ENCODE data around the gene RFX8. TPM values are rescaled to one million over a fixed set of nuclear protein-coding genes. Genes with fewer than 3 reads are reported as not detected.

The RFX8 gene
- total and polyA plus RNA-seq, 9 of the 15 experiments (the other 6 are each of a cell fraction or from before 2014, with no cell fraction given): not detected

DNA sequence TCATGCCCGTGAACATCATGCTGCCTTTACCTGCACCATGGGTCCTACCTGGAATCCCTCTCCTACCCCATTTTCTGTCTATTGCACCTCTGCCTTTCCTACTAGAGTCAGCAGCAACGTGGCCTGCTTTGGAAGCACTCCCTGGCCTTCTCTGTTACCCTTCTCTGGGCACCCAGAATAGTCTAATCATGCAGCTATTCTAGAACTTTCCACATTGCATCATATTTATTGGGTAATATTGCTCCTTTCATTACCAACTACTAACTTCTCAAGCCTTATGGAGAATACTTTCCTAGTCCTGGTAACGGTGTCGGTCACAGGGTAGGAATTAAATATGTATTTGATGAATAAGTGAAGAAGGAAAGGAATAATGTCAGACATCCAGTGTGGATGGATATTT, 54.3 kb downstream of the RFX8 start:
- Histone ChIP-seq H3K9me3 (replicated peaks; ENCODE audit: control insufficient read depth, insufficient read depth, low read depth, low read length) (no peaks in the 10 kb centered on the region), H4K20me1 (replicated peaks; ENCODE audit: control insufficient read depth, insufficient read depth, low read length) (no peaks in the 10 kb centered on the region), H3K27me3 (ENCODE audit: control insufficient read depth in 2 of 2, insufficient read depth in 2 of 2, low read length in 2 of 2) (peaks cover 5 to 31% of the 10 kb centered on the region in 2 experiments), H3K4me3 (no peak overlapping the region), H3K79me2 (ENCODE audit: control insufficient read depth, insufficient read depth, low read length) (no peaks in the 10 kb centered on the region), H3K9ac (ENCODE audit: insufficient read depth in 1 of 2, low read depth in 2 of 2, low read length in 2 of 2) (no peak overlapping the region), H3K4me1 (replicated peaks in 1 of 2; ENCODE audit: control insufficient read depth in 2 of 2, insufficient read depth in 2 of 2, low read length in 2 of 2) (no peaks in the 10 kb centered on the region), H3K27ac (ENCODE audit: extremely low read depth, low read depth, low read length) (no peak overlapping the region), H3K36me3 (ENCODE audit: control insufficient read depth, insufficient read depth, low read length) (no peaks in the 10 kb centered on the region), H2AFZ (ENCODE audit: low read depth, low read length) (no peak overlapping the region), H3K9me1 (ENCODE audit: control insufficient read depth, insufficient read depth, low read length) (no peaks in the 10 kb centered on the region), H3K4me2 (ENCODE audit: insufficient read depth, low read length) (no peak overlapping the region)
- intact Hi-C loops (cut with micrococcal nuclease) (no loop called here), in situ Hi-C loops (cut with MboI) (no loop called here)
- FAIRE-seq (no peak), ATAC-seq (no peak), DNase-seq (ENCODE audit: extremely low read depth in 1 of 4, low spot score in 3 of 4) (no peak)
- no TSS peak for BruUV-seq (replicated peaks)
- ChIA-PET POLR2A (no interaction called here), CTCF (ENCODE audit: low intra/inter-chr PET ratio) (no interaction called here)
- TF ChIP-seq, protein P1, sequence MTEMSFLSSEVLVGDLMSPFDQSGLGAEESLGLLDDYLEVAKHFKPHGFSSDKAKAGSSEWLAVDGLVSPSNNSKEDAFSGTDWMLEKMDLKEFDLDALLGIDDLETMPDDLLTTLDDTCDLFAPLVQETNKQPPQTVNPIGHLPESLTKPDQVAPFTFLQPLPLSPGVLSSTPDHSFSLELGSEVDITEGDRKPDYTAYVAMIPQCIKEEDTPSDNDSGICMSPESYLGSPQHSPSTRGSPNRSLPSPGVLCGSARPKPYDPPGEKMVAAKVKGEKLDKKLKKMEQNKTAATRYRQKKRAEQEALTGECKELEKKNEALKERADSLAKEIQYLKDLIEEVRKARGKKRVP (CRISPR knock-in tag; IDR thresholded peaks at IDR 0.05): no peak
- TF ChIP-seq CEBPB (tag; IDR thresholded peaks at IDR 0.05) (peak; percentile 67), MCM7 (IDR thresholded peaks at IDR 0.05) (no peak), PHF21A (IDR thresholded peaks at IDR 0.05; ENCODE audit: borderline replicate concordance, low read depth) (no peak), SMARCC2 (IDR thresholded peaks at IDR 0.05; ENCODE audit: low read depth) (no peak), KAT7 (CRISPR knock-in tag; IDR thresholded peaks at IDR 0.05; ENCODE audit: borderline replicate concordance) (no peak), CCAR2 (IDR thresholded peaks at IDR 0.05; ENCODE audit: low read depth, low read length) (no peak), DDX20 (tag; IDR thresholded peaks at IDR 0.05; ENCODE audit: low read depth) (no peak), ZNF707 (CRISPR knock-in tag; conservative IDR thresholded peaks at IDR 0.05) (no peak), RUNX1 (IDR thresholded peaks at IDR 0.05; ENCODE audit: low read depth) (no peak), CEBPG (CRISPR knock-in tag; IDR thresholded peaks at IDR 0.05) (no peak), CEBPG (tag; conservative IDR thresholded peaks at IDR 0.05 in 1 of 2, IDR thresholded peaks at IDR 0.05 in 1 of 2) (peak; percentile 61 to 74), TBL1XR1 (IDR thresholded peaks at IDR 0.05; ENCODE audit: low read length in 2 of 2) (no peak), ARHGAP35 (IDR thresholded peaks at IDR 0.05; ENCODE audit: partially characterized antibody) (no peak)
- TF ChIP-seq, protein P2, sequence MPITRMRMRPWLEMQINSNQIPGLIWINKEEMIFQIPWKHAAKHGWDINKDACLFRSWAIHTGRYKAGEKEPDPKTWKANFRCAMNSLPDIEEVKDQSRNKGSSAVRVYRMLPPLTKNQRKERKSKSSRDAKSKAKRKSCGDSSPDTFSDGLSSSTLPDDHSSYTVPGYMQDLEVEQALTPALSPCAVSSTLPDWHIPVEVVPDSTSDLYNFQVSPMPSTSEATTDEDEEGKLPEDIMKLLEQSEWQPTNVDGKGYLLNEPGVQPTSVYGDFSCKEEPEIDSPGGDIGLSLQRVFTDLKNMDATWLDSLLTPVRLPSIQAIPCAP (CRISPR knock-in tag; IDR thresholded peaks at IDR 0.05; ENCODE audit: borderline replicate concordance): no peak
- 3% methylated on average over 4 of the region's 4 CpGs for WGBS (ENCODE audit: insufficient coverage, low coverage, missing lambda C conversion rate)

Data from K562 (cell line).